ENCODE measurements around the gene STAG3. TPM values are rescaled to one million over a fixed set of nuclear protein-coding genes. Genes with fewer than 3 reads are reported as not detected.
"Not testable (repeated sequence)": the region's sequence is repeated elsewhere in the genome, so short reads cannot be mapped to it uniquely, and the experiment has no call there.

Gene STAG3
- total RNA-seq, 1 experiment from 2014 or later: 22.1 TPM

DNA sequence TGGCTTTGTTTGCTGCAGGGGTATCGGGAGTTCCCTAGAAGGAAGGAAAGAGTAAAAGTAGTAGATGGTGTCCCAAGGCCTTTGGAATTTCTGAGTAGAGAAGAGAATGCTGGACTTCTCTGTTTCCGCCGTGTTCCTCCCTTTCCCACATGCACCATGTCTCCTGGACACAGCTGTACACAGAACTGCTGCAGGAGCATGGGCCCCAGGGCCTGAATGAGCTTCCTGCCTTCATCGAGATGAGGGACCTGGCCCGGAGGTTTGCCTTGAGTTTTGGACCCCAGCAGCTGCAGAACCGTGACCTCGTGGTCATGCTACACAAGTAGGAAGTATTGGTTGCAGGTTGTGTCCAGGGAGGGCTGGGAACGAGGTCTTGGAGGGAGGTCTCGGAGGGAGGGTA lies 26.7 kb downstream of the STAG3 start:
- Histone ChIP-seq H3K79me2 (ENCODE audit: low read length) (no peaks in the 10 kb centered on the region), H2AFZ (ENCODE audit: low read length) (no peak overlapping the region), H3K9me2 (replicated peaks; ENCODE audit: insufficient read depth, low read length) (no peaks in the 10 kb centered on the region), H3K27ac (ENCODE audit: low read length) (no peak overlapping the region), H3K4me3 (ENCODE audit: low read length) (no peak overlapping the region), H3K4me1 (ENCODE audit: low read length) (peaks cover 6% of the 10 kb centered on the region), H3K27me3 (ENCODE audit: low read length) (no peaks in the 10 kb centered on the region), H4K20me1 (ENCODE audit: insufficient read depth, low read depth, low read length) (no peaks in the 10 kb centered on the region), H3K9ac (ENCODE audit: low read length) (no peak overlapping the region), H3K36me3 (ENCODE audit: insufficient read depth, low read length) (no peaks in the 10 kb centered on the region), H3K9me3 (ENCODE audit: low read length) (no peaks in the 10 kb centered on the region), H3K4me2 (ENCODE audit: low read depth, low read length, poor library complexity, severe bottlenecking) (no peak overlapping the region)
- no peak for DNase-seq

DNA sequence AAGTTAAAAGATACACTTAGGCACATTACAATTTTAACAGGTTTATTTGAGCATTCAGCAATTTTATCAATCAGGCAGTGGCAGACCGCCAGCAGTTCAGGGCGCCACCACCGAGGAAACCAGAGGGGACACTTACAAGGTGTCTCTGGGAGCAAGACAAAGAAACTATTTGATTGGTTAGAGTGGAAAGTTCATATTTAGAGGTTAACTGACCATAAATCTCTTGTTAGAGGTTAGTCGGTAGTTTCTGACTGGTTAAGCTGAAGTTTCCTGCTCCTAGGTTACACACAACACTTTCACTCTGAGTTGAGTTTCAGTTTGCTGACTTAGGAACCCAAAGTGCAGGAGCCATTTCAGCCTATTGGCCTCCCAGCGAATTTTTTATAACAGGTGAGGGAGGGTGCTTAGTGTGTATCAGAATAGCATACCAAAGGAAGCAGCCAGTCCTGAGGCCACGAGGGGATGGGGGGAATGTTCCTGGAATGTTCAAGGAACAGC lies 31.2 kb downstream of the STAG3 start:
- H3K27me3 ChIP-seq (ENCODE audit: low read length): no peaks in the 10 kb centered on the region
- no peaks in the 10 kb centered on the region for H3K36me3 ChIP-seq (ENCODE audit: insufficient read depth, low read length)
- no peaks in the 10 kb centered on the region for H3K9me2 ChIP-seq (replicated peaks; ENCODE audit: insufficient read depth, low read length)
- H3K4me1 ChIP-seq (ENCODE audit: low read length): peaks cover 10% of the 10 kb centered on the region
- H3K9ac ChIP-seq (ENCODE audit: low read length): no peak overlapping the region
- H3K9me3 ChIP-seq (ENCODE audit: low read length): no peaks in the 10 kb centered on the region
- no peak overlapping the region for H2AFZ ChIP-seq (ENCODE audit: low read length)
- H4K20me1 ChIP-seq (ENCODE audit: insufficient read depth, low read depth, low read length): no peaks in the 10 kb centered on the region
- no peaks in the 10 kb centered on the region for H3K79me2 ChIP-seq (ENCODE audit: low read length)
- no peak overlapping the region for H3K4me2 ChIP-seq (ENCODE audit: low read depth, low read length, poor library complexity, severe bottlenecking)
- no peak for DNase-seq
- H3K4me3 ChIP-seq (ENCODE audit: low read length): no peak overlapping the region
- H3K27ac ChIP-seq (ENCODE audit: low read length): no peak overlapping the region

DNA sequence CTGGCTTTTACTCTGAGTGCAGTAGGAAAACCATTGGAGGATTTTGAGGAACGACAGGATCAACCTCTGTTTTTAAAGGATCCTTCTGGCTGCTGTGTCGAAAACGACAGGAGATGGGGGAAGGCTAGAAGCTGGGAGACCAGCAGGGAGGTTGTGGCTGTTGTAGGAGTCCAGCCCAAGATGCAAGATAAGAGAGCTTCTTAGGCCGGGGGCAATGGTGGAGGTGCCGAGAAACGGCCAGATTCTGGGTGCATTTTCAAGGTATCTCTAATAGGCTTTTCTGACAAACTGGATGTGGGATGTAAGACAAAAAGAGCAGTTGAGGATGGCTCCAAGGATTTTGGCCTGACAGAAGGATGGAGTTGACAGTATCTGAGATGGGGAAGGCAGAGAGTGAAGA lies 31.8 kb downstream of the STAG3 start:
- no peaks in the 10 kb centered on the region for H3K79me2 ChIP-seq (ENCODE audit: low read length)
- peaks cover 10% of the 10 kb centered on the region for H3K4me1 ChIP-seq (ENCODE audit: low read length)
- DNase-seq: no peak
- H3K4me3 ChIP-seq (ENCODE audit: low read length): no peak overlapping the region
- H3K27me3 ChIP-seq (ENCODE audit: low read length): no peaks in the 10 kb centered on the region
- H4K20me1 ChIP-seq (ENCODE audit: insufficient read depth, low read depth, low read length): no peaks in the 10 kb centered on the region
- H3K9me3 ChIP-seq (ENCODE audit: low read length): no peaks in the 10 kb centered on the region
- H3K9me2 ChIP-seq (replicated peaks; ENCODE audit: insufficient read depth, low read length): no peaks in the 10 kb centered on the region
- H2AFZ ChIP-seq (ENCODE audit: low read length): no peak overlapping the region
- H3K9ac ChIP-seq (ENCODE audit: low read length): no peak overlapping the region
- H3K27ac ChIP-seq (ENCODE audit: low read length): no peak overlapping the region
- H3K4me2 ChIP-seq (ENCODE audit: low read depth, low read length, poor library complexity, severe bottlenecking): no peak overlapping the region
- H3K36me3 ChIP-seq (ENCODE audit: insufficient read depth, low read length): no peaks in the 10 kb centered on the region

DNA sequence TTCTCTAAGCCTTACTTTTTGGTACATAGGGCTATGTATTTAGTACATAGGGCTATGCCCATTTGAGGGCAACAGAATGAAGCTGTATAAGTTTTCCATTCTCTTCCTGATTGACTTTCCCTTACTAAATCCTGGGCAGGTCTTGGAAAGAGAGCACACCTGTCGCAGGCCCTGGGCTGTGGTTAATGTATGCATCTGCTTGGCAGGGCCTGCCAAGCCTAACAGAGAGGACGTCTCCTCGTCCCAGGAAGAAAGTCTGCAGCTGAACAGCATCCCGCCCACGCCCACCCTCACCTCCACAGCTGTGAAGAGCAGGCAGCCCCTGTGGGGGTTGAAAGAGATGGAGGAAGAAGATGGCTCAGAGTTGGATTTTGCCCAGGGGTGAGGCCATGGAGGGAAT lies 33.1 kb downstream of the STAG3 start:
- no peak for DNase-seq
- peak overlapping the region; percentile 51 for H3K4me2 ChIP-seq (ENCODE audit: low read depth, low read length, poor library complexity, severe bottlenecking)

DNA sequence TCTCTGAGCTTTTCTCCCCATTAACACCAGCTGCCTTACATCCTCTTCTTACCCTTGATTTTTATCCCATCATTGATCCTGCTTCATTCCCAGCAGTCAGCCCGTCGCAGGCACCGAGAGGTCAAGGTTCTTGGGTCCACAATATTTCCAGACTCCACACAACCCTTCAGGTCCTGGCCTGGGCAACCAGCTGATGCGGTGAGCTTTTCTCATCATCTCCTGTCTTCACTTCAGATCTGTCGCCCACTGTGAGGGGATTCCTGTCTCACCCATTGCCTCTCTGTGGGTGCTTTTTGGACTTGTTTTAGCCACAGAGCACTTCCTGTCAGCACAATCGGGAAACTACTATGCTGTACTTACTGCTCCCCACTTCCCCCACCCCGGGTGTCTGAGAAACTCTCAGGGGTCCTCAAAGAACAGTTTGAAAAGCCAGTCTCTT lies 33.6 kb downstream of the STAG3 start:
- Histone ChIP-seq H3K9me3 (ENCODE audit: low read length) (no peaks in the 10 kb centered on the region), H3K9me2 (replicated peaks; ENCODE audit: insufficient read depth, low read length) (no peaks in the 10 kb centered on the region), H2AFZ (ENCODE audit: low read length) (peak overlapping the region; percentile 86; the same call in 1 of the 2 replicates), H3K79me2 (ENCODE audit: low read length) (no peaks in the 10 kb centered on the region), H3K4me2 (ENCODE audit: low read depth, low read length, poor library complexity, severe bottlenecking) (peak overlapping the region; percentile 51), H3K27me3 (ENCODE audit: low read length) (no peaks in the 10 kb centered on the region), H3K36me3 (ENCODE audit: insufficient read depth, low read length) (no peaks in the 10 kb centered on the region), H3K4me3 (ENCODE audit: low read length) (peak overlapping the region; percentile 19; the same call in 1 of the 2 replicates), H3K4me1 (ENCODE audit: low read length) (peaks cover 10% of the 10 kb centered on the region), H4K20me1 (ENCODE audit: insufficient read depth, low read depth, low read length) (no peaks in the 10 kb centered on the region), H3K9ac (ENCODE audit: low read length) (peak overlapping the region; percentile 41), H3K27ac (ENCODE audit: low read length) (no peak overlapping the region)
- no peak for DNase-seq

More for the DNA sequence above, 33.1 kb downstream of the STAG3 start:
- peak overlapping the region; percentile 86; the same call in 1 of the 2 replicates for H2AFZ ChIP-seq (ENCODE audit: low read length)
- no peak overlapping the region; the same call in 1 of the 2 replicates for H3K4me3 ChIP-seq (ENCODE audit: low read length)
- no peak overlapping the region for H3K27ac ChIP-seq (ENCODE audit: low read length)
- H4K20me1 ChIP-seq (ENCODE audit: insufficient read depth, low read depth, low read length): no peaks in the 10 kb centered on the region
- H3K9me2 ChIP-seq (replicated peaks; ENCODE audit: insufficient read depth, low read length): no peaks in the 10 kb centered on the region
- peaks cover 10% of the 10 kb centered on the region for H3K4me1 ChIP-seq (ENCODE audit: low read length)
- H3K27me3 ChIP-seq (ENCODE audit: low read length): no peaks in the 10 kb centered on the region
- no peaks in the 10 kb centered on the region for H3K9me3 ChIP-seq (ENCODE audit: low read length)
- H3K79me2 ChIP-seq (ENCODE audit: low read length): no peaks in the 10 kb centered on the region
- no peaks in the 10 kb centered on the region for H3K36me3 ChIP-seq (ENCODE audit: insufficient read depth, low read length)
- H3K9ac ChIP-seq (ENCODE audit: low read length): 0 out of 2 replicates have a peak overlapping the region, but pooled peaks have one; percentile 41

DNA sequence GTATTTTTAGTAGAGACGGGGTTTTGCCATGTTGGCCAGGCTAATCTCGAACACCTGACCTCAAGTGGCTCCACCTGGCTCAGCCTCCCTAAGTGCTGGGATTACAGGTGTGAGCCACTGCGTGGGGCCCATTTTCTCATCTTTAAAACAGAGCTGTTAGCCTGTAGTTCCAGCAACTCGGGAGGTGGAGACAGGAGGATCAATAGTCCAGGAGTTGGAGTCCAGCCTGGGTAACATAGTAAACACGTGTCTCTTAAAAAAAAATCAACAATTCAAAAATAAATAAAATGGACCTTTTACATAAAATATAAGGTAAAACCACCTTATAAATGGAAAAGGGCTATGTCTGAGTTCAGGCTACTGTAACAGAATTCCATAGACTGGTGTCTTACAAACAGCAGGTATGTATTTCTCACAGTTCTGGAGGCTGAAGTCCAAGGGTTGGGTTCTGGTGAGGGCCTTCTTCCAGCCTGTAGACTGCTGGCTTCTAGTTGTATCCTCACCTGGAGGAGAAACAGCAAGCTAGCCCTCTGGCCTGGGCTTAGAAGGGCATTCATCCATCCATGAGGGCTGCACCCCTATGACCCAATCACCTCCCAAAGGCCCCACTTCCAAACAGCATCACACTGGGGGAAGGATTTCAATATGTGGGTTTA lies 35.0 kb downstream of the STAG3 start:
- no peak overlapping the region for H3K27ac ChIP-seq (ENCODE audit: low read length)
- H3K79me2 ChIP-seq (ENCODE audit: low read length): no peaks in the 10 kb centered on the region
- no peaks in the 10 kb centered on the region for H3K9me3 ChIP-seq (ENCODE audit: low read length)
- H3K4me3 ChIP-seq (ENCODE audit: low read length): no peak overlapping the region
- no peaks in the 10 kb centered on the region for H3K9me2 ChIP-seq (replicated peaks; ENCODE audit: insufficient read depth, low read length)
- no peaks in the 10 kb centered on the region for H3K27me3 ChIP-seq (ENCODE audit: low read length)
- H4K20me1 ChIP-seq (ENCODE audit: insufficient read depth, low read depth, low read length): no peaks in the 10 kb centered on the region
- no peaks in the 10 kb centered on the region for H3K36me3 ChIP-seq (ENCODE audit: insufficient read depth, low read length)
- H3K9ac ChIP-seq (ENCODE audit: low read length): no peak overlapping the region
- DNase-seq: no peak
- no peak overlapping the region for H2AFZ ChIP-seq (ENCODE audit: low read length)
- H3K4me1 ChIP-seq (ENCODE audit: low read length): peaks cover 16% of the 10 kb centered on the region
- H3K4me2 ChIP-seq (ENCODE audit: low read depth, low read length, poor library complexity, severe bottlenecking): no peak overlapping the region

DNA sequence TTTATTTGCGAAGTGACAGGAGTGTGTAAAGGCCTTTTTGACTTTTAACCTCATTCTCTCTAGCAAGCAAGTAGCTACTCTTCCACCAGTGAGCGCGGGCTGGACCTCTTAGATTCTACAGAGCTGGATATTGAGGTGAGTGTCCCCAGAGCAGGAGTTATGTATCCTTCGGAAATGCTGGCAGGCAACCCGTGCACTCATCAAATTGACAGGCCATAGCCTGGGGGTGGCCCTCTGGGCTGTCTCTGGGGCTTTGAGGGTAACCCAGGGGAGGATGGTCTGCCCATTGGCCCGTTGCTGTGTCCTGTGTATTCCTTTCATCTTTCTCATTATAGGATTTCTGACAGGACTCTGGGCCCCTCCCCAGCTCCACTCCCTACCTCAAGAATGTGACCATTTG lies 36.0 kb downstream of the STAG3 start:
- no peaks in the 10 kb centered on the region for H3K27me3 ChIP-seq (ENCODE audit: low read length)
- H3K9me2 ChIP-seq (replicated peaks; ENCODE audit: insufficient read depth, low read length): no peaks in the 10 kb centered on the region
- peaks cover 16% of the 10 kb centered on the region for H3K4me1 ChIP-seq (ENCODE audit: low read length)
- H3K79me2 ChIP-seq (ENCODE audit: low read length): no peaks in the 10 kb centered on the region
- H4K20me1 ChIP-seq (ENCODE audit: insufficient read depth, low read depth, low read length): no peaks in the 10 kb centered on the region
- H3K36me3 ChIP-seq (ENCODE audit: insufficient read depth, low read length): no peaks in the 10 kb centered on the region
- no peak overlapping the region for H3K27ac ChIP-seq (ENCODE audit: low read length)
- no peaks in the 10 kb centered on the region for H3K9me3 ChIP-seq (ENCODE audit: low read length)
- H3K4me2 ChIP-seq (ENCODE audit: low read depth, low read length, poor library complexity, severe bottlenecking): no peak overlapping the region
- H2AFZ ChIP-seq (ENCODE audit: low read length): no peak overlapping the region
- H3K9ac ChIP-seq (ENCODE audit: low read length): no peak overlapping the region
- H3K4me3 ChIP-seq (ENCODE audit: low read length): no peak overlapping the region
- DNase-seq: no peak

DNA sequence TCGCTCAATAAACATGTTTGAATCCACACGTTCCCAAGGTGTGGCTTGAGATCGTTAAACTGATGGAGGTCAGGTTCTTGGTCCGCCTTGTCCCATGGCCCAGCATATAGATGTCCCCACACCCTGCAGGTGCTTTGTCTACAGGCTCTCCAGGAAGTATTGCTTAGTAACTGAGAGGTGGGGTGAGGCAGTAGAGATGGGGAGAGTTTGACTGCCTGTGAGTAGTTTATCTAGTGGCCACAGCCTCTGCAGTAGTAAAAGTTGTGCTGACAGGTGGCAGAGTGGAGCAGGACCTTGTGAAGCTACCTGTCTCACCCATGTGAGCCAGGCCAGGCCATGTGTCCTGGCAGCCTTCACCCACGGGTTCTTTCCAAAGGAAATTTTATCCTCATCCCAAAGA lies 36.6 kb downstream of the STAG3 start:
- H3K36me3 ChIP-seq (ENCODE audit: insufficient read depth, low read length); H3K9me2 ChIP-seq (replicated peaks; ENCODE audit: insufficient read depth, low read length); H3K4me3 ChIP-seq (ENCODE audit: low read length); H3K27me3 ChIP-seq (ENCODE audit: low read length); H3K4me2 ChIP-seq (ENCODE audit: low read depth, low read length, poor library complexity, severe bottlenecking); DNase-seq; H3K9ac ChIP-seq (ENCODE audit: low read length); H3K9me3 ChIP-seq (ENCODE audit: low read length); H4K20me1 ChIP-seq (ENCODE audit: insufficient read depth, low read depth, low read length); H3K27ac ChIP-seq (ENCODE audit: low read length); H3K79me2 ChIP-seq (ENCODE audit: low read length); H2AFZ ChIP-seq (ENCODE audit: low read length): not testable (repeated sequence)
- peaks cover 20% of the 10 kb centered on the region for H3K4me1 ChIP-seq (ENCODE audit: low read length)

Measured in Karpas-422 (cell line).